GM12878 (cell line): Measurements from ENCODE around the gene CACNG5. TPM values are rescaled to one million over a fixed set of nuclear protein-coding genes. Genes with fewer than 3 reads are reported as not detected.

ENCODE experiments used
- ATAC-seq: fragments of 200-7000 bp; cut with Tn5 transposase; 3 replicates; pipeline ENCODE4 v1.9.1; 2020; ENCODE audit warnings: mild to moderate bottlenecking, moderate library complexity
- BruUV-seq: library from RNA; stranded (reverse); fragments of 400-500 nt; replicated peaks from 2 replicates; lab custom pipeline; 2021; lab: Mats Ljungman, UMichigan
- CTCF ChIA-PET: fragments of 300-600 bp; sonication (Branson Sonifier 250); formaldehyde crosslinking; extraction: SDS; loops from one replicate; lab custom pipeline; 2021; ENCODE audit warnings: inconsistent platforms; lab: Yijun Ruan, JAX
- POLR2A ChIA-PET: fragments of 350-600 bp; formaldehyde crosslinking; extraction: SDS; loops from one replicate; lab custom pipeline; 2021; ENCODE audit warnings: inconsistent platforms; lab: Charles Lee
- RAD21 ChIA-PET: fragments of 300-600 bp; sonication (Branson Sonifier 250); formaldehyde crosslinking; loops from one replicate; lab custom pipeline; 2023; ENCODE audit warnings: antibody characterized with exemption; ENCODE audit not compliant: unreplicated experiment; lab: Charles Lee
- SMC1A ChIA-PET: fragments of 300-600 bp; sonication (Branson Sonifier 250); formaldehyde crosslinking; loops from one replicate; lab custom pipeline; 2023; ENCODE audit not compliant: unreplicated experiment, uncharacterized antibody; lab: Charles Lee
- DNase-seq: peaks from one replicate; pipeline ENCODE4 v3.0.0-alpha.2; 2011; ENCODE audit warnings: low read depth, low spot score
- FAIRE-seq: peaks from 3 replicates; lab custom pipeline; 2011; peaks lifted over from hg19 to GRCh38; lab: Jason Lieb, UNC
- H2AFZ ChIP-seq: 2 replicates; pipeline ENCODE4 v1.6.0; 2011; ENCODE audit warnings: low read depth, low read length, control low read depth; ENCODE audit not compliant: control insufficient read depth
- H3K27ac ChIP-seq: 2 replicates; pipeline ENCODE4 v1.5.1; 2011; ENCODE audit warnings: control low read depth; ENCODE audit not compliant: control insufficient read depth, insufficient read depth
- H3K27me3 ChIP-seq, 2 experiments: replicated peaks in 1 of 2; 2 replicates each; pipeline versions ENCODE4 v1.6.0 to v1.6.1; 2011; ENCODE audit warnings: low read length in 1 of 2; ENCODE audit not compliant: control insufficient read depth in 2 of 2, insufficient read depth in 2 of 2
- H3K36me3 ChIP-seq, 2 experiments: 2 replicates each; pipeline ENCODE4 v1.5.1; 2011; ENCODE audit warnings: low read length in 1 of 2; ENCODE audit not compliant: control insufficient read depth in 2 of 2, insufficient read depth in 2 of 2
- H3K4me1 ChIP-seq: 2 replicates; pipeline ENCODE4 v1.6.1; 2011; ENCODE audit warnings: mild to moderate bottlenecking, low read length, moderate library complexity, mixed read lengths; ENCODE audit not compliant: control insufficient read depth, insufficient read depth
- H3K4me2 ChIP-seq: 2 replicates; pipeline ENCODE4 v1.6.0; 2011; ENCODE audit warnings: control low read depth; ENCODE audit not compliant: control insufficient read depth, insufficient read depth
- H3K4me3 ChIP-seq: fragments of 200-600 bp; sonication (generic); 2 replicates; pipeline ENCODE4 v1.5.1; 2016
- H3K79me2 ChIP-seq: 2 replicates; pipeline ENCODE4 v1.6.0; 2011; ENCODE audit warnings: low read length; ENCODE audit not compliant: control insufficient read depth, insufficient read depth
- H3K9ac ChIP-seq: 2 replicates; pipeline ENCODE4 v1.8.0; 2011; ENCODE audit warnings: low read length, control low read depth, mixed read lengths; ENCODE audit not compliant: control insufficient read depth, insufficient read depth
- H3K9me3 ChIP-seq: replicated peaks from 3 replicates; pipeline ENCODE4 v1.5.1; 2011; ENCODE audit warnings: mild to moderate bottlenecking, low read length; ENCODE audit not compliant: control insufficient read depth, insufficient read depth
- H4K20me1 ChIP-seq: 2 replicates; pipeline ENCODE4 v1.6.0; 2011; ENCODE audit not compliant: control insufficient read depth, insufficient read depth
- ATF7 ChIP-seq: fragments of 450-650 bp; IDR thresholded peaks from 2 replicates; pipeline ENCODE4 v1.6.1; 2016; ENCODE audit warnings: low read depth, mild to moderate bottlenecking
- CBX3 ChIP-seq: fragments of 200-600 bp; sonication (generic); IDR thresholded peaks from 2 replicates; pipeline ENCODE4 v1.6.1; 2016; ENCODE audit warnings: low read depth, borderline replicate concordance
- CBX5 ChIP-seq: sonication (generic); IDR thresholded peaks from 2 replicates; pipeline ENCODE4 v1.6.1; 2016; ENCODE audit warnings: low read depth, moderate library complexity, mild to moderate bottlenecking, inconsistent platforms
- CHD1 ChIP-seq: IDR thresholded peaks from 2 replicates; pipeline ENCODE4 v1.6.1; 2012; ENCODE audit warnings: low read depth, low read length, improper control_type of control experiment
- CREM ChIP-seq: IDR thresholded peaks from 2 replicates; pipeline ENCODE4 v1.6.1; 2014; ENCODE audit warnings: antibody characterized with exemption, low read depth
- E4F1 ChIP-seq: fragments of 450-650 bp; IDR thresholded peaks from 2 replicates; pipeline ENCODE4 v1.6.1; 2018; ENCODE audit warnings: borderline replicate concordance, mild to moderate bottlenecking; ENCODE audit not compliant: partially characterized antibody
- EP300 ChIP-seq, 2 experiments: fragments of 150-350 bp in 1 of 2; IDR thresholded peaks; 2 replicates each; pipeline ENCODE4 v1.6.1; 2011 to 2012; ENCODE audit warnings: low read depth in 2 of 2, low read length in 2 of 2, borderline replicate concordance in 1 of 2, improper control_type of control experiment in 1 of 2, inconsistent platforms in 1 of 2; ENCODE audit not compliant: control insufficient read depth in 1 of 2
- GABPA ChIP-seq: IDR thresholded peaks from 2 replicates; pipeline ENCODE4 v1.6.1; 2014; ENCODE audit warnings: antibody characterized with exemption, low read depth, mild to moderate bottlenecking, inconsistent platforms
- IRF4 ChIP-seq: IDR thresholded peaks from 2 replicates; pipeline ENCODE4 v1.6.1; 2011; ENCODE audit warnings: low read depth, low read length
- NRF1 ChIP-seq: conservative IDR thresholded peaks from 2 replicates; pipeline ENCODE4 v1.6.1; 2011; ENCODE audit warnings: mild to moderate bottlenecking, low read depth, low read length, improper control_type of control experiment
- RAD51 ChIP-seq: fragments of 450-650 bp; IDR thresholded peaks from 2 replicates; pipeline ENCODE4 v1.6.1; 2016; ENCODE audit warnings: moderate library complexity, mild to moderate bottlenecking, inconsistent platforms
- RELB ChIP-seq: fragments of 450-650 bp; IDR thresholded peaks from 2 replicates; pipeline ENCODE4 v1.6.1; 2017; ENCODE audit warnings: low read depth, mild to moderate bottlenecking, moderate library complexity
- ZBTB40 ChIP-seq: fragments of 450-650 bp; IDR thresholded peaks from 2 replicates; pipeline ENCODE4 v1.6.1; 2016; ENCODE audit warnings: mild to moderate bottlenecking, moderate library complexity, borderline replicate concordance
- ZNF384 ChIP-seq: IDR thresholded peaks from 2 replicates; pipeline ENCODE4 v1.6.1; 2012; ENCODE audit warnings: low read depth, mild to moderate bottlenecking, low read length, improper control_type of control experiment, borderline replicate concordance
- ZNF622 ChIP-seq: fragments of 450-650 bp; IDR thresholded peaks from 2 replicates; pipeline ENCODE4 v1.6.1; 2017; ENCODE audit warnings: mild to moderate bottlenecking, inconsistent platforms
- WGBS: methylation state at CpG from one replicate; pipeline ENCODE4 v1.1.6; 2016; ENCODE audit warnings: low lambda C conversion rate; ENCODE audit not compliant: insufficient replicate concordance, insufficient coverage; ENCODE audit errors: missing lambda C conversion rate; 5-methylcytosine and 5-hydroxymethylcytosine counted together
- in situ Hi-C: fragments of 300-500 bp; cut with MboI; formaldehyde crosslinking; loops from 9 replicates; pipeline ENCODE4 v1.14.3; 2018; ENCODE audit warnings: mixed read lengths
- intact Hi-C: fragments of 100-400 bp; cut with micrococcal nuclease; formaldehyde crosslinking; loops from one replicate; pipeline ENCODE4 v1.14.2; 2022; ENCODE audit not compliant: unreplicated experiment
- polyA plus RNA-seq, 11 experiments: library from polyadenylated mRNA; depleted of rRNA in 4 of 11; unstranded in 6 of 11; stranded (reverse) in 5 of 11; fragments of >200 nt; fragmentation: Nextera tagmentation in 4 of 11; fragmentation: Illumina TruSeq in 1 of 11; extraction: Ambion mirVana in 4 of 11; extraction: Trizol in 1 of 11; gene quantifications; 1 replicate in 1 of 11; 2 replicates in 10 of 11; pipeline versions ENCODE4 v1.2.1 to v1.2.3, GENCODE V29; 2011 to 2016; ENCODE audit warnings: inconsistent platforms in 2 of 11, missing spikeins in 2 of 11, low read depth in 1 of 11
- total RNA-seq, 4 experiments: library from RNA; depleted of rRNA in 3 of 4; stranded (reverse); fragments of >200 nt in 3 of 4; fragmentation: Illumina TruSeq in 1 of 4; extraction: Trizol in 1 of 4; gene quantifications; 2 replicates each; pipeline versions ENCODE4 v1.2.1 to v1.2.3, GENCODE V29; 2013 to 2021

CACNG5 gene
- total and polyA plus RNA-seq, 10 of the 15 experiments (the other 5 are each of a cell fraction or from before 2014, with no cell fraction given) = not detected

- TF ChIP-seq E4F1 (no peak), RAD51 (no peak), ZNF622 (no peak), GABPA (no peak), CBX5 (no peak), IRF4 (no peak), CHD1 (no peak)
Observed at GRCh38 chr17:66915792-66916191, 80.9 kb downstream of the CACNG5 start (continued).

GRCh38 chr17:66916946-66917345 lies 82.0 kb downstream of the CACNG5 start:
- Histone ChIP-seq H4K20me1 (no peaks in the 10 kb centered on the region), H3K36me3 (no peaks in the 10 kb centered on the region), H3K27ac (no peak overlapping the region), H3K4me3 (no peak overlapping the region), H3K4me2 (no peak overlapping the region), H3K9me3 (no peaks in the 10 kb centered on the region), H3K9ac (no peak overlapping the region), H3K79me2 (no peaks in the 10 kb centered on the region), H3K4me1 (no peaks in the 10 kb centered on the region), H2AFZ (no peak overlapping the region), H3K27me3 (no peaks in the 10 kb centered on the region; a peak in 1 of 4 replicates)
- no peak for TF ChIP-seq NRF1
- TF ChIP-seq ZNF384 = no peak
- no peak for TF ChIP-seq CREM
- TF ChIP-seq RELB = no peak
- TF ChIP-seq CBX3 = no peak
- TF ChIP-seq EP300 (IDR thresholded peaks at IDR 0.05; ENCODE audit: borderline replicate concordance in 1 of 2, control insufficient read depth in 1 of 2, low read depth in 2 of 2, low read length in 2 of 2) = no peak
- no peak for TF ChIP-seq ATF7
- no peak for TF ChIP-seq ZBTB40
- RAD21 ChIA-PET = interaction anchor here (1.4 kb wide), 1 partner anchor 165 kb away, joined by 5 read pairs; no protein-coding TSS in a partner anchor
- ATAC-seq = no peak
- DNase-seq = no peak
- SMC1A ChIA-PET = interaction anchor here (0.6 to 1.3 kb wide), 2 partner anchors 12 to 57 kb away, joined by 3 read pairs; no protein-coding TSS in a partner anchor
- WGBS = 33% methylated on average over 1 of the region's 1 CpG
- POLR2A ChIA-PET = no interaction called here
- in situ Hi-C loops = no loop called here
- intact Hi-C loops = no loop called here
- no peak for FAIRE-seq
- CTCF ChIA-PET = interaction anchor here (0.8 to 1.6 kb wide), 3 partner anchors 8 to 188 kb away, joined by 4 to 5 read pairs (median 4); no protein-coding TSS in a partner anchor
- BruUV-seq = no TSS peak
